Muscle of leg (tissue), 11 donors: Measurements from ENCODE around the gene GRPEL2. TPM values are rescaled to one million over a fixed set of nuclear protein-coding genes. Genes with fewer than 3 reads are reported as not detected.

ENCODE experiments used
- DNase-seq: peaks from one replicate; pipeline ENCODE4 v3.0.0; 2013
- H3K27ac ChIP-seq: one replicate; pipeline ENCODE4 v1.5.1; 2013; ENCODE audit warnings: mild to moderate bottlenecking, low read length, control low read depth
- H3K27me3 ChIP-seq: one replicate; pipeline ENCODE4 v1.6.1; 2013; ENCODE audit warnings: low read length; ENCODE audit not compliant: control insufficient read depth, insufficient read depth
- H3K36me3 ChIP-seq: one replicate; pipeline ENCODE4 v1.6.1; 2013; ENCODE audit warnings: low read length; ENCODE audit not compliant: control insufficient read depth, insufficient read depth
- H3K4me1 ChIP-seq: one replicate; pipeline ENCODE4 v1.6.1; 2013; ENCODE audit warnings: low read length; ENCODE audit not compliant: control insufficient read depth, insufficient read depth
- H3K4me3 ChIP-seq: one replicate; pipeline ENCODE4 v1.5.1; 2013; ENCODE audit warnings: low read length, control low read depth
- H3K9me3 ChIP-seq: replicated peaks from 2 replicates; pipeline ENCODE4 v1.6.1; 2013; ENCODE audit warnings: low read depth, low read length; ENCODE audit not compliant: control insufficient read depth
- WGBS: methylation state at CpG from one replicate; pipeline ENCODE4 v1.1.5; 2013; ENCODE audit warnings: missing lambda C conversion rate; ENCODE audit not compliant: insufficient coverage; 5-methylcytosine and 5-hydroxymethylcytosine counted together
- polyA plus RNA-seq, 8 donors: library from polyadenylated mRNA; unstranded; fragments of 120-200 nt; gene quantifications; one replicate each; pipeline versions ENCODE4 v1.2.1 to v1.2.3, GENCODE V29; 2013; ENCODE audit warnings: inconsistent platforms in 1 of 8, low replicate concordance in 1 of 8; ENCODE audit not compliant: insufficient read length in 8 of 8, insufficient read depth in 1 of 8
- total RNA-seq: library from RNA; stranded (reverse); fragments of 120-200 nt; gene quantifications from one replicate; pipeline ENCODE4 v1.2.4, GENCODE V29; 2013

The GRPEL2 gene
- total and polyA plus RNA-seq, 9 donors = 11.0 to 22.6 (median 14.1) TPM

DNA sequence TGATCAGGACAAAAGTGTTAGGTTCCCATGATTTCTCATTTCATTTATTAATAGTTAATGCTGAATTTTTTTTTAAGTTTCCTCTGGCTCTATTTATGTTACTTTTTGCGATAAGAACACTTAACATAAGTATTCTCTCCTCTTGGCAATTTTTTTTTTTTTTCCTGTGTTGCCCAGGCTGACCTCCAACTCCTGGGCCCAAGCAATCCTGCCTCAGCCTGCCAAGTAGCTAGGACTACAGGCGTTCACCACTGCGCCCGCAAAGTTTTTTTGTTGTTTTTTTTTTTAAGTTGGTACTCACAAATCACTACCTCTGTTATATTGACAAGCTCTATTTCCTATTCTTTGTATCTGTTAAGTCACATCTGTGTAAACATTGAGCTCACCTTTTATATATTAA lies 6.9 kb downstream of the GRPEL2 start:
- Histone ChIP-seq H3K36me3 (peaks cover 57% of the 10 kb centered on the region), H3K4me3 (no peak overlapping the region), H3K27ac (no peak overlapping the region), H3K27me3 (no peaks in the 10 kb centered on the region), H3K4me1 (no peaks in the 10 kb centered on the region), H3K9me3 (no peaks in the 10 kb centered on the region)
- DNase-seq = no peak
- WGBS = no CpG with 5 or more reads among the region's 4 CpGs

DNA sequence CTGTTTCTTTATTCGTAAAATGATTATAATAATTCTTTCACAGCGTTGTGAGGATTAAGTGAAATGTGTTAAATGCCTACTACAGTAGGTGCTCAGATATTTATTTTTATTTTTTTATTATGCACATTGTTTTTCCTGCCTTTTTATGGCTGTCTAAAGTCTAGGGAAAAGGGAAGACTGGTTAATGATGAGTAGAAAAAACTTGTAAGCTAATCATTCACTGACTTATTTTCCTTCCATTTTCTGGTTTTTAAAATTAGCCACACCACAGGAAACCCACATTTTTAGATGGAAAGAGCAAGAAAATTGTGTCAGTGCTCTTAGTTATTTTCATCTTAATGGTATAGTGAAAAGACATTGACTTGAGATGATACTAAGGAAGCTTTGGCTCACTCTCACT lies 8.6 kb downstream of the GRPEL2 start:
- Histone ChIP-seq H3K4me3 (no peak overlapping the region), H3K4me1 (peaks cover 10% of the 10 kb centered on the region), H3K36me3 (peaks cover 44% of the 10 kb centered on the region), H3K27ac (no peak overlapping the region), H3K9me3 (no peaks in the 10 kb centered on the region), H3K27me3 (no peaks in the 10 kb centered on the region)
- no CpG with 5 or more reads among the region's 2 CpGs for WGBS
- no peak for DNase-seq

DNA sequence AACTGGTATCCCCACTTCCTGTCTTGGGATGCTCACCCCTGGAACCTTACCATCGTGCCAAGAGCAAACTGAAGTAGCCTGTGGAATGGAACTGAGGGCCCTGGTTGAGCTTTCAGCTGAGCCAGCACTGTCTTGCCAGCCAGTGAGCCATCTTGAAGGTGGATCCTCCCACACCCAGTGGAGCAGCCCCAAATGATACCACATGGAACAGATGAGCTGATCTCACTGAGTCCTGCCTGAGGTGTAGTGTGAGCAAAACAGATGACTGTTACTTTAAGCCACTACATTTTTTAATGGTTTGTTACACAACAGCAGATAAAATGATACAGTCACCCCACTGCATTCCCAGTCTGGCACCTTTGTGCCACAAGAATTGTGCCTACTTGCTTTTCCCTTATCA lies 10.4 kb downstream of the GRPEL2 start:
- no peak for DNase-seq
- H3K9me3 ChIP-seq = no peaks in the 10 kb centered on the region
- no peaks in the 10 kb centered on the region for H3K27me3 ChIP-seq
- no peak overlapping the region for H3K27ac ChIP-seq
- WGBS = no CpG with 5 or more reads among the region's 1 CpG
- peaks cover 28% of the 10 kb centered on the region for H3K36me3 ChIP-seq
- peaks cover 14% of the 10 kb centered on the region for H3K4me1 ChIP-seq
- no peak overlapping the region for H3K4me3 ChIP-seq

DNA sequence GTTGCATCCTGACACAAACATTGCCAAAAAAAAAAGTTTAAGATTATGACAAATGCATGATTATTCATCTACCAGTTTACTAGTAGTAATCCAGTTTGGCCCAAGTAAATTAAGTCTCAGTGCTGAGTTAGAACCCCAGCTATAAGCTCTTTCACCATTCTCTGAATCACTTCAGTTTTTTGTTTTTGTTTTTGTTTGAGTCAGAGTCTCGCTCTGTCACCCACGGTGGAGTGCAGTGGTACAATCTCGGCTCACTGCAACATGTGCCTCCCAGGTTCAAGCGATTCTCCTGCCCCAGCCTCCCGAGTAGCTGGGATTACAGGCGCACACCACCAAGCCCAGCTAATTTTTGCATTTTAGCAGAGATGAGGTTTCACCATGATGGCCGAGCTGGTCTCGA lies 11.1 kb downstream of the GRPEL2 start:
- Histone ChIP-seq H3K27ac (no peak overlapping the region), H3K4me1 (peaks cover 14% of the 10 kb centered on the region), H3K9me3 (no peaks in the 10 kb centered on the region), H3K27me3 (no peaks in the 10 kb centered on the region), H3K36me3 (peaks cover 23% of the 10 kb centered on the region), H3K4me3 (no peak overlapping the region)
- no peak for DNase-seq
- 96% methylated on average over 7 of the region's 8 CpGs for WGBS

DNA sequence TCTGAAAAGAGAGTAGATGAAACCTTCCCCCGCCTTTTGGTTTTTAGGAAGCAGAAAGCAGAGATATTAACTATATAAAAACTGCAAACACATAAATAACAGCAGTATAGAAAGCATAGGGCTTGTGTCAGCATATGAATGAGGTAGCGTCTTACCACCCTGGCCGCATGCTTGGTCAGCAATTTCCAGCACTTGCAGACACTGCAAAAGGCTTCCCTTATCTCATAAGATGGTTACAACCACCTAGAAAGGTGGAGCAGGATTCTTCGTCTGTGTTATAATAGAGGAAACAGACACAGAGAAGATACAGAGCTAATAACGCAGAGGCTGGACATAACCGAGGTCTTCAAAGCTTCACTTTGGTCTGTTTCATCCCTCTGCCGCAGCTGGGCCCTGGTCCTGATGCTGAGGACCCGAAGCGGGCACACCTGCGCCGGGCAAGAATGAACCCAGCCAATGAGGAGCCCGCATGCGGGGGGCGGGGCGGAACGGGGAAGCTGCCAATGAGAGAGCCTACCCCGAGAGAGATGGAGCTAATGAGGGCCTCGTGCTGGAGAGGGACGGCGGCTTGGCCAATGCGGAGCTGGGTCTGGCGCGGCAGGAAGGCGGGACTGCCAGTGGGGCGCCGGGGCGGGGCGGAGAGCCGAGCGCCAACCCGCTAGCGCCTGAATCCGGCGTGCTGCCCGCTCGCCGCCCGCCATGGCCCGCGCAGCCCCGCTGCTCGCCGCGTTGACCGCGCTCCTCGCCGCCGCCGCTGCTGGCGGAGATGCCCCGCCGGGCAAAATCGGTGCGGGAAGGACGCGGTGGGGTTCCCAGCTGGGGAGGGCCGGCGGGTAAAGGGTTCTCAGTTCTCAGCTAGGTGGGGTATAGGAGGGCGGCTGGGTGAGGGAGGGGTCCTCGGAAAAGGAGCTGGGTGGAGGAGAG lies 12.3 kb downstream of the GRPEL2 start, which contains the start of gene PCYOX1L:
TSS of gene PCYOX1L (plus strand) at position 677 of the 924 bp plus-strand sequence. CDS start at position 700, 23 bp downstream.
- Histone ChIP-seq H3K4me3 (peak within 1 kb of the TSS; percentile 72), H3K27ac (peak within 1 kb of the TSS; percentile 42), H3K4me1 (peaks cover 14% of the 10 kb centered on the region), H3K27me3 (no peaks in the 10 kb centered on the region), H3K36me3 (peaks cover 17% of the 10 kb centered on the region), H3K9me3 (no peaks in the 10 kb centered on the region)
- peak; percentile 97 for DNase-seq
- WGBS = under 1% methylated on average over 58 of the region's 61 CpGs

DNA sequence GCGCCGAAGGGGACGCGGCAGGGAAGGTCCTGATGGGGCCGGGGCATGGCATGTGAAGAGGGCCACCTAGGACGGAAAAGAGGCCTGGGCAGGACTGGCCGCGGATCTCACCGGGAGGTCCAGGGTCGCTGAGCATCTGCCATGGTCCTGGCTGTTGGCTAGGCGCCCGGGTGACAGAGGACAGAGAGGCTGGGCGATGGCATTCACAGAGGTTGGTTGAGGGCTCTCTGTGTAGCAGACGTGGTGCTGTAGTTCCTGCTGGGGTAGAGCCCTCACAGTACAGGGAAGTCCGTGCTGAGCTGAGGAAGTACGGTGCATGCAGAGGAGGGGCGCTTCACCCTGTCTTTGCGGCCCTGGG lies 13.0 kb downstream of the GRPEL2 start:
- Histone ChIP-seq H3K9me3 (no peaks in the 10 kb centered on the region), H3K4me3 (peak overlapping the region; percentile 72), H3K27ac (peak overlapping the region; percentile 42), H3K4me1 (peaks cover 14% of the 10 kb centered on the region), H3K27me3 (no peaks in the 10 kb centered on the region), H3K36me3 (peaks cover 16% of the 10 kb centered on the region)
- WGBS = 2% methylated on average over 17 of the region's 18 CpGs
- no peak for DNase-seq

DNA sequence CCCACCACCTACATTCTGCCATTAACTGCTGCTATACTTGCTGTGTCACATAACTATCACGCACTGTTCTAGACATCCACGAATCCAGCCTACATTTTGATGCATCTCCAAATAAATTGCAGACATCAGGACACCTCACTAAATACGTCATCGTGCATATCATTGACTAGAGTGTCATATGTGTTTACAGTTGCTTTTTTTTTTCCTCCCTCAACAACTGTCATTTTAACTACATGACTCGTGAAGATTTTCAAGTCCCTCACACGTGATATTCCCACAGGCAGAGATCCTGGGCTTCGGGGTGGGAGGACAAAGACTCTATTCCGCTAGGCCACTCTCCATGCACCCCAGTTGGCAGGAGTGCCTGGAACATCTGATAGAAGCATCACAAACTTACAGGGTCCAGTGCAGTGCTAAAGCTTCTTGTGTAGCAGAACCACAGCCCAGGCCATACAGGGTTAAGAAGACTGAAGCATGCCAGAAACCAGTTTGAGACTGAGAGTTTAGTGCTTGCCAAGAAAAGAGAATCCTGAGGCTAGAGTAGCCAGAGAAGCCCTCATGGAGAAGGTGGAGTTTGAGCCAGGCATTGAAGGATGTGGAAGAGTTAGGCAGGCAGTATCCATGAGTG lies 13.7 kb downstream of the GRPEL2 start:
- Histone ChIP-seq H3K27ac (no peak overlapping the region), H3K4me3 (no peak overlapping the region), H3K27me3 (no peaks in the 10 kb centered on the region), H3K4me1 (peaks cover 14% of the 10 kb centered on the region), H3K9me3 (no peaks in the 10 kb centered on the region), H3K36me3 (peaks cover 12% of the 10 kb centered on the region)
- 51% methylated on average over 4 of the region's 8 CpGs for WGBS
- DNase-seq = no peak

DNA sequence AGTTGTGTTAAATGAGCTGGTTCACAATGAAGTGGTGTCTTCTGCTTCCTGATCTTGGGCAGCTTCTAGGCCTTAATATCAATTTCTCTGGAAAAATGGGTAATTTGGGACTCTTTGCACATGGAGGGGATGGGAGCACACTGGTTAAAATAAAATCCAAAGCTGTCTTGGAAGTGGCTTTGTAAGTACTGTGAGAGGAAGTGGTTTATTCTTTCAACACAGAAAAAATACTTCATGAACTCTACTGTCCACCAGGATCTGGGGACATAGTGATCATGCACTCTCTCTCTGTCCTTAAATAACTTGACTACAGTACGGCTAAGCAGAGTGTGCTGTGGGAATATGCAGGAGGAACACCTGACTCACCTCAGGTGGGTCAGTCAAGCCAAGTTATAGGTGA lies 15.0 kb downstream of the GRPEL2 start:
- H3K27ac ChIP-seq = no peak overlapping the region
- no CpG with 5 or more reads among the region's 1 CpG for WGBS
- H3K4me3 ChIP-seq = no peak overlapping the region
- no peak for DNase-seq
- no peaks in the 10 kb centered on the region for H3K9me3 ChIP-seq
- H3K36me3 ChIP-seq = peaks cover 5% of the 10 kb centered on the region
- H3K27me3 ChIP-seq = no peaks in the 10 kb centered on the region
- H3K4me1 ChIP-seq = peaks cover 14% of the 10 kb centered on the region

DNA sequence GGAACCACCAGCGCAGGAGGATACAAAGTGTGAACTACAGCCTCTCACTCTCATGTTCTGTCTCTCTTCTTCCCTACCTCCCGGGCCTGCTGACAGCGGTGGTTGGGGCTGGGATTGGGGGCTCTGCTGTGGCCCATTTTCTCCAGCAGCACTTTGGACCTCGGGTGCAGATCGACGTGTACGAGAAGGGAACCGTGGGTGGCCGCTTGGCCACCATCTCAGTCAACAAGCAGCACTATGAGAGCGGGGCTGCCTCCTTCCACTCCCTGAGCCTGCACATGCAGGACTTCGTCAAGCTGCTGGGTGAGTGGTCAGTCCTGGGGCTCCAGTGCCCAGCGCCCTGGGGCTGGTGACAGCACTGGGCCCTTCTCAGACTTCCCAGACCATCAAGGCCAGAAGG lies 17.2 kb downstream of the GRPEL2 start:
- H3K4me1 ChIP-seq = peaks cover 14% of the 10 kb centered on the region
- 80% methylated on average over 7 of the region's 12 CpGs for WGBS

DNA sequence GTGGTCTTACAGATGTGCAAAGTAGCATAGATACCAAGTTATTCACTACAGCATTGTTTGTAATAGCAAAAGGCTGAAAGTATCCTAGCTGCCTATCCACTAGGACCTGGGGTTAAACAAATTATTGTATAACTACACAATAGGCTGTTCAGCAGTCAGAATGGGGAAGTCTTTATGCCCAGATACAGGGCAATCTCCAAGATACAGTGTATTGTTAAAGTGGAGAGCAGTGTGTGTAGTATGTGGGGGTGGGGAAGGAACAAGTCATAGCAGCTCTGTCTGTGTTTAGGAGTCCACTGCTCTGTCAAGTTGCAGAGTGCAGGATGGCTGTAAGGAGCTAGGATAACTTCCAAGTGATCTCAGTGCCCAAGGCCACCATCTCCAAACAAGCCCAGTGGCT lies 18.1 kb downstream of the GRPEL2 start:
- no peaks in the 10 kb centered on the region for H3K27me3 ChIP-seq
- no peaks in the 10 kb centered on the region for H3K9me3 ChIP-seq
- H3K36me3 ChIP-seq = no peaks in the 10 kb centered on the region
- no peak for DNase-seq
- H3K4me1 ChIP-seq = peaks cover 11% of the 10 kb centered on the region
- no peak overlapping the region for H3K27ac ChIP-seq
- H3K4me3 ChIP-seq = no peak overlapping the region

More for the DNA sequence above, 17.2 kb downstream of the GRPEL2 start:
- no peak for DNase-seq
- Histone ChIP-seq H3K4me3 (no peak overlapping the region), H3K36me3 (no peaks in the 10 kb centered on the region), H3K27me3 (no peaks in the 10 kb centered on the region), H3K27ac (no peak overlapping the region), H3K9me3 (no peaks in the 10 kb centered on the region)
